Measurements from ENCODE around the gene CPA3. TPM values are rescaled to one million over a fixed set of nuclear protein-coding genes. Genes with fewer than 3 reads are reported as not detected.

The CPA3 gene
- total RNA-seq, 2 experiments from 2014 or later: not detected

GRCh38 chr3:148916132-148916531, 51.0 kb downstream of the CPA3 start:
- Mint-ChIP-seq H3K27me3 (peaks cover 3% of the 10 kb centered on the region), H3K9me3 (no peaks in the 10 kb centered on the region), H3K4me3 (no peak overlapping the region), H3K36me3 (ENCODE audit: low read depth) (no peaks in the 10 kb centered on the region), H3K27ac (no peak overlapping the region), H3K4me1 (ENCODE audit: low read depth) (no peaks in the 10 kb centered on the region)
- DNase-seq (no peak), ATAC-seq (no peak)
- ChIA-PET POLR2A (no interaction called here), CTCF (no interaction called here)
- intact Hi-C loops (cut with micrococcal nuclease): no loop called here
- no peak for TF ChIP-seq CTCF (IDR thresholded peaks at IDR 0.05)

GRCh38 chr3:148922467-148922866, 57.4 kb downstream of the CPA3 start:
- intact Hi-C loops (cut with micrococcal nuclease): no loop called here
- no peak for TF ChIP-seq CTCF (IDR thresholded peaks at IDR 0.05)
- no peaks in the 10 kb centered on the region for H3K9me3 Mint-ChIP-seq
- H3K4me3 Mint-ChIP-seq: no peak overlapping the region
- ChIA-PET POLR2A (no interaction called here), CTCF (no interaction called here)
- no peaks in the 10 kb centered on the region for H3K36me3 Mint-ChIP-seq (ENCODE audit: low read depth)
- peaks cover 5% of the 10 kb centered on the region for H3K27me3 Mint-ChIP-seq
- DNase-seq (no peak), ATAC-seq (no peak)
- no peak overlapping the region for H3K27ac Mint-ChIP-seq
- no peaks in the 10 kb centered on the region for H3K4me1 Mint-ChIP-seq (ENCODE audit: low read depth)

DNA sequence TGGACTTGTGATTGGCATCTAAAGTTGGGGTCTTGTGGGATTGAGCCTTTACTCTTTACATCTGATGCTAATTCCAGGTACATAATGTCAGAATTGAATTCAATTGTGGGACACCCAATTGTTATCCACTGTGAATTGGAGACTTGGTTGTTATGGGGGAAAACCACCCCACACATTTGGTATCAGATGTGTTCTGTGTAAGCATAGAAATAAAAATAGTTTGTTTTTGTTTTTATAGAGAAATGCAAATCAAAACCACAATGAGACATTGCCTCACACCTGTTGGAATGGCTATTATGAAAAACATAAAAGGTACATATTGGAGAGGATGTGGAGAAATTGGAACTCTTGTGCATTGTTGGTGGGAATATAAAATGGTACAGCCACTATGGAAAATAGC, 58.5 kb downstream of the CPA3 start:
- no peak for TF ChIP-seq CTCF (IDR thresholded peaks at IDR 0.05)

DNA sequence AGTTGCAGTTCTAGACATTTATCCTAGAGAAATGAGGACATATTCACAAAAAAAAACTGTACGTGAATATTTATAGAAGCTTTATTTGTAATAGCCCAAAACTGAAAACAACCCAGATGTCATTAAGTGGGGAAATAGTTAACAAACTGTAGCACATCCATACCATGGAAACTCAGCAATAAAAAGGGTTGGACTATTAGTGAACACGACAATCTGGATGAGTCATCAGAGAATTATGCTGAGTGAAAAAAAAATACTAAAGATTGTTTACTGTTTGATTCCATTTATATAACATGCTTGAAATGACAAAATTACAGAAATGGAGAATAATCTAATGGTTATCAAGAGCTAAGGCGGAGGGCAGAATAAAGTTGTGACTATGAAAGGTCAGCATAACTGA, 59.5 kb downstream of the CPA3 start:
- TF ChIP-seq CTCF (IDR thresholded peaks at IDR 0.05): no peak
- no peak overlapping the region for H3K27ac Mint-ChIP-seq
- ATAC-seq (no peak), DNase-seq (no peak)
- ChIA-PET CTCF (no interaction called here), POLR2A (no interaction called here)
- peaks cover 5% of the 10 kb centered on the region for H3K27me3 Mint-ChIP-seq
- no peaks in the 10 kb centered on the region for H3K9me3 Mint-ChIP-seq
- H3K4me3 Mint-ChIP-seq: no peak overlapping the region
- no peaks in the 10 kb centered on the region for H3K4me1 Mint-ChIP-seq (ENCODE audit: low read depth)
- no peaks in the 10 kb centered on the region for H3K36me3 Mint-ChIP-seq (ENCODE audit: low read depth)
- intact Hi-C loops (cut with micrococcal nuclease): no loop called here

More for the DNA sequence above, 58.5 kb downstream of the CPA3 start:
- ATAC-seq (no peak), DNase-seq (no peak)
- no peak overlapping the region for H3K27ac Mint-ChIP-seq
- intact Hi-C loops (cut with micrococcal nuclease): no loop called here
- H3K36me3 Mint-ChIP-seq (ENCODE audit: low read depth): no peaks in the 10 kb centered on the region
- no peak overlapping the region for H3K4me3 Mint-ChIP-seq
- H3K27me3 Mint-ChIP-seq: peaks cover 5% of the 10 kb centered on the region
- H3K9me3 Mint-ChIP-seq: no peaks in the 10 kb centered on the region
- POLR2A ChIA-PET: no interaction called here
- CTCF ChIA-PET: no interaction called here
- no peaks in the 10 kb centered on the region for H3K4me1 Mint-ChIP-seq (ENCODE audit: low read depth)

GRCh38 chr3:148925845-148926244, 60.7 kb downstream of the CPA3 start:
- POLR2A ChIA-PET: no interaction called here
- DNase-seq (no peak), ATAC-seq (no peak)
- Mint-ChIP-seq H3K4me1 (ENCODE audit: low read depth) (no peaks in the 10 kb centered on the region), H3K4me3 (no peak overlapping the region), H3K36me3 (ENCODE audit: low read depth) (no peaks in the 10 kb centered on the region), H3K9me3 (no peaks in the 10 kb centered on the region), H3K27ac (no peak overlapping the region), H3K27me3 (peaks cover 4% of the 10 kb centered on the region)
- CTCF ChIA-PET: no interaction called here
- no peak for TF ChIP-seq CTCF (IDR thresholded peaks at IDR 0.05)
- intact Hi-C loops (cut with micrococcal nuclease): no loop called here

All from activated CD8-positive, alpha-beta T cell treated with anti-CD3 and anti-CD28 coated beads for 36 hours (primary cell).